ENCODE data around the gene PLCB1.

GRCh38 chr20:8095648-8096572, 36.2 kb upstream of the PLCB1 start:
- TF ChIP-seq MLX (CRISPR knock-in tag; IDR thresholded peaks at IDR 0.05) (no peak), JUN (CRISPR knock-in tag; IDR thresholded peaks at IDR 0.05) (no peak), GABPB1 (CRISPR knock-in tag; IDR thresholded peaks at IDR 0.05) (no peak)
- TF ChIP-seq, protein P1, sequence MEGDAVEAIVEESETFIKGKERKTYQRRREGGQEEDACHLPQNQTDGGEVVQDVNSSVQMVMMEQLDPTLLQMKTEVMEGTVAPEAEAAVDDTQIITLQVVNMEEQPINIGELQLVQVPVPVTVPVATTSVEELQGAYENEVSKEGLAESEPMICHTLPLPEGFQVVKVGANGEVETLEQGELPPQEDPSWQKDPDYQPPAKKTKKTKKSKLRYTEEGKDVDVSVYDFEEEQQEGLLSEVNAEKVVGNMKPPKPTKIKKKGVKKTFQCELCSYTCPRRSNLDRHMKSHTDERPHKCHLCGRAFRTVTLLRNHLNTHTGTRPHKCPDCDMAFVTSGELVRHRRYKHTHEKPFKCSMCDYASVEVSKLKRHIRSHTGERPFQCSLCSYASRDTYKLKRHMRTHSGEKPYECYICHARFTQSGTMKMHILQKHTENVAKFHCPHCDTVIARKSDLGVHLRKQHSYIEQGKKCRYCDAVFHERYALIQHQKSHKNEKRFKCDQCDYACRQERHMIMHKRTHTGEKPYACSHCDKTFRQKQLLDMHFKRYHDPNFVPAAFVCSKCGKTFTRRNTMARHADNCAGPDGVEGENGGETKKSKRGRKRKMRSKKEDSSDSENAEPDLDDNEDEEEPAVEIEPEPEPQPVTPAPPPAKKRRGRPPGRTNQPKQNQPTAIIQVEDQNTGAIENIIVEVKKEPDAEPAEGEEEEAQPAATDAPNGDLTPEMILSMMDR (IDR thresholded peaks at IDR 0.05) = no peak

All from WTC11 (cell line).